K562 (cell line): ENCODE results near the gene PHLDB2. TPM values are rescaled to one million over a fixed set of nuclear protein-coding genes. Genes with fewer than 3 reads are reported as not detected.

Experiments
- ATAC-seq: fragments of 200-7000 bp; cut with Tn5 transposase; 3 replicates; pipeline ENCODE4 v1.9.1; 2020; ENCODE audit warnings: moderate library complexity
- BruUV-seq: library from RNA; stranded (reverse); fragments of 400-500 nt; replicated peaks from 2 replicates; lab custom pipeline; 2021; lab: Mats Ljungman, UMichigan
- CTCF ChIA-PET: fragments of 300-600 bp; formaldehyde crosslinking; extraction: SDS; loops from one replicate; lab custom pipeline; 2021; ENCODE audit warnings: low intra/inter-chr PET ratio; lab: Yijun Ruan, JAX
- POLR2A ChIA-PET: fragments of 300-600, 350-650 bp; sonication (Branson Sonifier 250); formaldehyde crosslinking; extraction: SDS; loops from one replicate; lab custom pipeline; 2021; ENCODE audit warnings: antibody characterized with exemption, inconsistent platforms; lab: Yijun Ruan, JAX
- DNase-seq, 4 experiments: peaks; one replicate each; pipeline versions ENCODE4 v3.0.0 to v3.0.0-alpha.2; 2011 to 2018; ENCODE audit warnings: low spot score in 3 of 4, mixed read lengths in 3 of 4; ENCODE audit errors: extremely low read depth in 1 of 4
- FAIRE-seq: peaks from 2 replicates; lab custom pipeline; 2011; peaks lifted over from hg19 to GRCh38; lab: Jason Lieb, UNC
- H2AFZ ChIP-seq: 2 replicates; pipeline ENCODE4 v1.6.0; 2011; ENCODE audit warnings: low read depth, low read length, control low read depth, inconsistent platforms
- H3K27ac ChIP-seq: fragments of 200-600 bp; 3 replicates; pipeline ENCODE4 v1.8.0; 2011; ENCODE audit warnings: low read depth, mild to moderate bottlenecking, control low read depth, inconsistent platforms, low read length, moderate library complexity, mixed read lengths; ENCODE audit errors: extremely low read depth
- H3K27me3 ChIP-seq, 2 experiments: fragments of 300-600 bp in 1 of 2; 2 replicates in 1 of 2; 3 replicates in 1 of 2; pipeline versions ENCODE4 v1.6.0 to v1.8.0; 2011; ENCODE audit warnings: inconsistent platforms in 2 of 2, low read length in 2 of 2, mild to moderate bottlenecking in 1 of 2, mixed read lengths in 1 of 2, moderate library complexity in 1 of 2; ENCODE audit not compliant: control insufficient read depth in 2 of 2, insufficient read depth in 2 of 2
- H3K36me3 ChIP-seq: fragments of 300-600 bp; 3 replicates; pipeline ENCODE4 v1.8.0; 2011; ENCODE audit warnings: mild to moderate bottlenecking, low read length, inconsistent platforms; ENCODE audit not compliant: control insufficient read depth, insufficient read depth
- H3K4me1 ChIP-seq, 2 experiments: fragments of 200-600 bp in 1 of 2; replicated peaks in 1 of 2; 2 replicates in 1 of 2; 3 replicates in 1 of 2; pipeline versions ENCODE4 v1.5.1 to v1.8.0; 2011; ENCODE audit warnings: inconsistent platforms in 2 of 2, low read length in 2 of 2, mild to moderate bottlenecking in 1 of 2, mixed read lengths in 1 of 2, moderate library complexity in 1 of 2; ENCODE audit not compliant: control insufficient read depth in 2 of 2, insufficient read depth in 2 of 2
- H3K4me2 ChIP-seq: 2 replicates; pipeline ENCODE4 v1.6.1; 2011; ENCODE audit warnings: low read length, control low read depth, inconsistent platforms, mixed read lengths; ENCODE audit not compliant: insufficient read depth
- H3K4me3 ChIP-seq: fragments of 200-600 bp; sonication (generic), shearing (Covaris generic); 2 replicates; pipeline ENCODE4 v1.5.1; 2016; ENCODE audit warnings: control low read depth, inconsistent platforms
- H3K79me2 ChIP-seq: fragments of 200-600 bp; 3 replicates; pipeline ENCODE4 v1.8.0; 2011; ENCODE audit warnings: low read length, inconsistent platforms; ENCODE audit not compliant: control insufficient read depth, insufficient read depth
- H3K9ac ChIP-seq, 2 experiments: 2 replicates each; pipeline versions ENCODE4 v1.6.0 to v1.6.1; 2011; ENCODE audit warnings: low read depth in 2 of 2, low read length in 2 of 2, control low read depth in 1 of 2, inconsistent platforms in 1 of 2, mild to moderate bottlenecking in 1 of 2, mixed read lengths in 1 of 2; ENCODE audit not compliant: insufficient read depth in 1 of 2
- H3K9me1 ChIP-seq: one replicate; pipeline ENCODE4 v1.6.0; 2011; ENCODE audit warnings: inconsistent platforms, mild to moderate bottlenecking, low read length, moderate library complexity; ENCODE audit not compliant: control insufficient read depth, insufficient read depth
- H3K9me3 ChIP-seq: replicated peaks from 2 replicates; pipeline ENCODE4 v1.5.1; 2011; ENCODE audit warnings: low read depth, low read length, inconsistent platforms; ENCODE audit not compliant: control insufficient read depth, insufficient read depth
- H4K20me1 ChIP-seq: replicated peaks from 2 replicates; pipeline ENCODE4 v1.6.1; 2011; ENCODE audit warnings: low read length, inconsistent platforms, mixed read lengths; ENCODE audit not compliant: control insufficient read depth, insufficient read depth
- BACH1 ChIP-seq: fragments of 200-800 bp; sonication (Bioruptor generic); IDR thresholded peaks from 2 replicates; pipeline ENCODE4 v1.6.1; 2016; ENCODE audit warnings: missing genetic modification characterization, missing compliant biosample characterization
- CC2D1A ChIP-seq: fragments of 450-650 bp; IDR thresholded peaks from 2 replicates; pipeline ENCODE4 v1.6.1; 2017; ENCODE audit warnings: mild to moderate bottlenecking
- CEBPB ChIP-seq: fragments of 450-650 bp; IDR thresholded peaks from 2 replicates; pipeline ENCODE4 v1.6.1; 2016; ENCODE audit warnings: missing genetic modification characterization, missing compliant biosample characterization
- DIDO1 ChIP-seq: fragments of 450-650 bp; IDR thresholded peaks from 2 replicates; pipeline ENCODE4 v1.6.1; 2016; ENCODE audit warnings: low read depth, missing biosample characterization, missing genetic modification characterization
- FOXM1 ChIP-seq, 2 experiments: fragments of 450-650 bp in 1 of 2; sonication (generic) in 1 of 2; formaldehyde crosslinking in 1 of 2; IDR thresholded peaks; 2 replicates each; pipeline versions ENCODE4 v1.6.1 to v1.9.0; 2017 to 2022; ENCODE audit warnings: low read depth in 2 of 2, mild to moderate bottlenecking in 2 of 2, missing genetic modification reagents in 1 of 2, moderate library complexity in 1 of 2
- GATA2 ChIP-seq: sonication (generic); formaldehyde crosslinking; IDR thresholded peaks from 2 replicates; pipeline ENCODE4 v1.4.0; 2020; ENCODE audit warnings: mild to moderate bottlenecking, missing genetic modification reagents
- IRF2 ChIP-seq: sonication (generic); formaldehyde crosslinking; IDR thresholded peaks from 2 replicates; pipeline ENCODE4 v1.8.1; 2022; ENCODE audit warnings: mild to moderate bottlenecking, missing genetic modification reagents
- JUNB ChIP-seq: fragments of 450-650 bp; formaldehyde crosslinking; conservative IDR thresholded peaks from 2 replicates; pipeline ENCODE4 v1.4.0; 2020; ENCODE audit warnings: mild to moderate bottlenecking
- KDM4B ChIP-seq, 2 experiments: fragments of 450-650 bp in 1 of 2; sonication (generic) in 1 of 2; IDR thresholded peaks; 2 replicates each; pipeline ENCODE4 v1.6.1; 2016 to 2017; ENCODE audit warnings: borderline replicate concordance in 2 of 2, antibody characterized with exemption in 1 of 2, low read depth in 1 of 2, mild to moderate bottlenecking in 1 of 2
- MTA3 ChIP-seq: fragments of 450-650 bp; formaldehyde crosslinking; IDR thresholded peaks from 2 replicates; pipeline ENCODE4 v1.6.1; 2017; ENCODE audit warnings: mild to moderate bottlenecking, borderline replicate concordance
- NFXL1 ChIP-seq: fragments of 450-650 bp; formaldehyde crosslinking; IDR thresholded peaks from 2 replicates; pipeline ENCODE4 v1.4.0; 2021; ENCODE audit warnings: mild to moderate bottlenecking
- SMAD2 ChIP-seq: fragments of 150-350 bp; IDR thresholded peaks from 2 replicates; pipeline ENCODE4 v1.6.1; 2014; ENCODE audit warnings: low read depth, mild to moderate bottlenecking, low read length
- SPI1 ChIP-seq: IDR thresholded peaks from 2 replicates; pipeline ENCODE4 v1.6.1; 2011; ENCODE audit warnings: low read depth, low read length, control low read depth, borderline replicate concordance
- SUPT5H ChIP-seq: fragments of 450-650 bp; IDR thresholded peaks from 2 replicates; pipeline ENCODE4 v1.6.1; 2016
- TAF15 ChIP-seq: fragments of 200-400 bp; formaldehyde crosslinking; IDR thresholded peaks from 2 replicates; pipeline ENCODE4 v1.6.1; 2017; ENCODE audit warnings: mild to moderate bottlenecking, low read depth, low read length, moderate library complexity
- TAF9B ChIP-seq: fragments of 450-650 bp; IDR thresholded peaks from 2 replicates; pipeline ENCODE4 v1.6.1; 2018; ENCODE audit warnings: mild to moderate bottlenecking; ENCODE audit not compliant: partially characterized antibody
- THRAP3 ChIP-seq: fragments of 450-650 bp; IDR thresholded peaks from 2 replicates; pipeline ENCODE4 v1.6.1; 2016; ENCODE audit warnings: mild to moderate bottlenecking, inconsistent platforms, borderline replicate concordance
- XRCC4 ChIP-seq: IDR thresholded peaks from one replicate; pipeline ENCODE4 v1.6.1; 2011; ENCODE audit not compliant: insufficient read depth, insufficient read length; ENCODE audit errors: extremely low read depth
- ZNF384 ChIP-seq: IDR thresholded peaks from 2 replicates; pipeline ENCODE4 v1.6.1; 2012; ENCODE audit warnings: low read depth, low read length, improper control_type of control experiment
- ZNF589 ChIP-seq: fragments of 200-800 bp; sonication (Bioruptor generic); IDR thresholded peaks from 2 replicates; pipeline ENCODE4 v1.6.1; 2016; ENCODE audit warnings: low read depth, missing genetic modification characterization, missing compliant biosample characterization
- WGBS: fragments of 100-300 bp; shearing (Covaris generic); methylation state at CpG from one replicate; pipeline ENCODE4 v1.1.6; 2016; ENCODE audit warnings: low coverage, mixed read lengths; ENCODE audit not compliant: insufficient coverage; ENCODE audit errors: missing lambda C conversion rate; 5-methylcytosine and 5-hydroxymethylcytosine counted together
- in situ Hi-C: fragments of 300-500 bp; cut with MboI; formaldehyde crosslinking; loops from 4 replicates; pipeline ENCODE4 v1.15.0; 2018; ENCODE audit warnings: inconsistent platforms, mixed read lengths
- intact Hi-C: fragments of 100-400 bp; cut with micrococcal nuclease; formaldehyde crosslinking; loops from 2 replicates; pipeline ENCODE4 v1.14.2; 2022
- polyA plus RNA-seq, 8 experiments: library from polyadenylated mRNA; depleted of rRNA in 4 of 8; stranded (reverse) in 5 of 8; unstranded in 3 of 8; fragments of >200 nt; fragmentation: Nextera tagmentation in 2 of 8; fragmentation: Illumina TruSeq in 1 of 8; extraction: Ambion mirVana in 2 of 8; extraction: Trizol in 1 of 8; gene quantifications; 2 replicates each; pipeline versions ENCODE4 v1.2.1 to v1.2.3, GENCODE V29; 2011 to 2014; ENCODE audit warnings: inconsistent platforms in 1 of 8, missing spikeins in 1 of 8
- total RNA-seq, 7 experiments: library from RNA; depleted of rRNA in 6 of 7; stranded (reverse); fragments of >200 nt in 6 of 7; fragmentation: Illumina TruSeq in 2 of 7; extraction: Trizol in 2 of 7; gene quantifications; 2 replicates each; pipeline versions ENCODE4 v1.2.1 to v1.2.3, GENCODE V29; 2011 to 2021; ENCODE audit warnings: low replicate concordance in 1 of 7

PHLDB2 gene
- total and polyA plus RNA-seq, 9 of the 15 experiments (the other 6 are each of a cell fraction or from before 2014, with no cell fraction given): 0.04 TPM; not detected in 8

GRCh38 chr3:111812701-111813100 lies 46.4 kb upstream of the PHLDB2 start:
- TF ChIP-seq BACH1 (tag): no peak
- TF ChIP-seq, all 486 proteins: peak for 0
- Histone ChIP-seq H4K20me1 (no peaks in the 10 kb centered on the region), H3K9me1 (no peaks in the 10 kb centered on the region), H2AFZ (no peak overlapping the region), H3K36me3 (no peaks in the 10 kb centered on the region), H3K4me3 (no peak overlapping the region), H3K9me3 (no peaks in the 10 kb centered on the region), H3K9ac (no peak overlapping the region), H3K27ac (no peak overlapping the region), H3K4me2 (no peak overlapping the region), H3K27me3 (no peaks in the 10 kb centered on the region), H3K79me2 (no peaks in the 10 kb centered on the region), H3K4me1 (no peaks in the 10 kb centered on the region)
- CTCF ChIA-PET: no interaction called here
- in situ Hi-C loops: no loop called here
- DNase-seq: no peak
- no TSS peak for BruUV-seq
- no peak for ATAC-seq
- FAIRE-seq: no peak
- intact Hi-C loops: no loop called here
- POLR2A ChIA-PET: interaction anchor here (1.1 kb wide), 1 partner anchor 15 kb away, joined by 3 read pairs; no protein-coding TSS in a partner anchor
- WGBS: 0% methylated on average over 1 of the region's 1 CpG

DNA sequence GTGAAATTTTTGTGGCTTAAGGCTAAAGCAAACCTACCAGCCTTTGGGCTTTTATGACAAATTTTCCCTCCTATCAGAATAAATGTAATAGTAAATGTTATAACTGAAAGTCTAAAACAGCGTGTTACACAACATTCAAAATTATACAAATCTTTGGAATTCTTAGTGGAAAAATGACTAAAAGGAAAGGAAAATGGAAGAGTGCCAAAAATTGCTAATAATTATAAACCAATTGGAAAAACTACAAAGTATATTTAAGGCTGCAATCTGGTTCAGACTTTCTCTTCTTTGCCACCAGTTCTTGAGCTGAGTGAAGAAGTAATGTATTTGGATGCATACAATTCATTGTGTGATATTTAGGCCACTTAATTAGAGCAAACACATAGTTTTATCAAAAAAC lies 45.6 kb upstream of the PHLDB2 start:
- H3K9me1 ChIP-seq: no peaks in the 10 kb centered on the region
- H3K36me3 ChIP-seq: no peaks in the 10 kb centered on the region
- no peaks in the 10 kb centered on the region for H4K20me1 ChIP-seq
- DNase-seq (no peak), FAIRE-seq (no peak), ATAC-seq (no peak)
- no peaks in the 10 kb centered on the region for H3K79me2 ChIP-seq
- H3K27me3 ChIP-seq: no peaks in the 10 kb centered on the region
- H2AFZ ChIP-seq: no peak overlapping the region
- POLR2A ChIA-PET: no interaction called here
- H3K4me2 ChIP-seq: no peak overlapping the region
- no TSS peak for BruUV-seq
- intact Hi-C loops (no loop called here), in situ Hi-C loops (no loop called here)
- no peak overlapping the region for H3K27ac ChIP-seq
- no peaks in the 10 kb centered on the region for H3K4me1 ChIP-seq
- 0% methylated on average over 1 of the region's 1 CpG for WGBS
- TF ChIP-seq KDM4B (IDR thresholded peaks at IDR 0.05; ENCODE audit: borderline replicate concordance in 2 of 2, low read depth in 1 of 2) (no peak), TAF15 (no peak), ZNF589 (CRISPR knock-in tag) (no peak), XRCC4 (no peak), FOXM1 (IDR thresholded peaks at IDR 0.05; ENCODE audit: low read depth) (no peak), FOXM1 (CRISPR knock-in tag; IDR thresholded peaks at IDR 0.05; ENCODE audit: low read depth) (no peak), GATA2 (no peak), THRAP3 (no peak), CC2D1A (no peak), NFXL1 (CRISPR knock-in tag) (no peak), TAF9B (no peak), CEBPB (no peak), DIDO1 (no peak), SUPT5H (no peak), SMAD2 (no peak), IRF2 (no peak), JUNB (no peak), SPI1 (no peak), ZNF384 (no peak), MTA3 (no peak)
- CTCF ChIA-PET: no interaction called here
- H3K9me3 ChIP-seq: no peaks in the 10 kb centered on the region
- H3K9ac ChIP-seq: no peak overlapping the region
- H3K4me3 ChIP-seq: no peak overlapping the region
